Measurements from ENCODE around the gene HELT.
"Not testable (repeated sequence)": the region's sequence is repeated elsewhere in the genome, so short reads cannot be mapped to it uniquely, and the experiment has no call there.

HELT gene

DNA sequence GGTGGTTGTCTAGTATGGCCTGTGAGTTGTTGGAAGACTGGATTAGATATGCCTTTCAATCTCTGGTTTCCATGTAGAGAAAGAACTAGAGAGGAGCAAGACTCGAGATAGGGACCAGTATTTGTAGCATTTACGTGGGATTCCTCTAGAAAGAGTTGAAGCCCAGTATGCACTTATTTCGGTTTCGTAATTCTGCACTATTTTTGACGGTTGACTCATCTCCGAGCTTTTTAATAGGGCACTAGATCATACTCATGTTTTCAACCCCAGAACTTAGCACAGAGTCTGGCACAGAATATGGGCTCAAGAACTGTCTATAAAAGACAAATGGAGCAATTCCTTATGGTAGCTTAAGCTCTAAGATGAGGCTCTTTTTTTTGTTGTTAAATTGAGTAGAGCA is 15.7 kb downstream of the HELT start:
- Histone ChIP-seq H3K9me3 (ENCODE audit: control insufficient read depth in 5 of 5, low read length in 5 of 5) (no peaks in the 10 kb centered on the region), H3K9ac (ENCODE audit: low read length in 5 of 5) (no peak overlapping the region), H3K27ac (ENCODE audit: low read depth, low read length) (no peak overlapping the region), H3K4me3 (ENCODE audit: low read depth in 1 of 5, low read length in 5 of 5) (no peak overlapping the region), H3K27me3 (ENCODE audit: control insufficient read depth in 5 of 5, insufficient read depth in 4 of 5, low read length in 5 of 5) (peaks cover 0 to 4% (median 0%) of the 10 kb centered on the region in 5 donors), H3K4me1 (ENCODE audit: control insufficient read depth in 5 of 5, insufficient read depth in 5 of 5, low read length in 5 of 5) (peaks cover 0 to 5% (median 0%) of the 10 kb centered on the region in 5 donors), H3K36me3 (ENCODE audit: control insufficient read depth in 5 of 5, insufficient read depth in 5 of 5, low read length in 5 of 5) (no peaks in the 10 kb centered on the region)

DNA sequence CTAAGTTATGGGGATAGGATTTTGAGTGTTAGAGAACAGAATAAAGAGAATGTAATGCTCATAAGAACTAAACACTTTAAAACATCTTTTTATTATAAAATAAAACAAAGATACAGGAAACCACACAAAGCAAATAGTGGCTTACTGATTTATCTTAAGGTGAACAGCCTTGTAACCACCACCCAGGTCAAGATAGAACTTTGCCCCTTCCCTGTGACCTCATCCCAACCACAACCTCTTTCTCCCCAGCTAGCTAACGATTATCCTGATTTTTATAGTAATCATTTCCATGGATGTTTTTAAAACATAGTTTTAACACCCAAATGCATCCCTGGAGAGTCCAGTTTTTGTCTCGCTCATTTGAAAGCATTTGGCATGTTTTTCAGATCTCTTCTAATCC is 17.0 kb downstream of the HELT start:
- Histone ChIP-seq H3K27ac (ENCODE audit: low read depth, low read length) (no peak overlapping the region), H3K27me3 (ENCODE audit: control insufficient read depth in 5 of 5, insufficient read depth in 4 of 5, low read length in 5 of 5) (peaks cover 0 to 4% (median 0%) of the 10 kb centered on the region in 5 donors), H3K36me3 (ENCODE audit: control insufficient read depth in 5 of 5, insufficient read depth in 5 of 5, low read length in 5 of 5) (no peaks in the 10 kb centered on the region), H3K9me3 (ENCODE audit: control insufficient read depth in 5 of 5, low read length in 5 of 5) (no peaks in the 10 kb centered on the region), H3K4me3 (ENCODE audit: low read depth in 1 of 5, low read length in 5 of 5) (no peak overlapping the region), H3K4me1 (ENCODE audit: control insufficient read depth in 5 of 5, insufficient read depth in 5 of 5, low read length in 5 of 5) (peaks cover 0 to 7% (median 4%) of the 10 kb centered on the region in 5 donors), H3K9ac (ENCODE audit: low read length in 5 of 5) (no peak overlapping the region)

DNA sequence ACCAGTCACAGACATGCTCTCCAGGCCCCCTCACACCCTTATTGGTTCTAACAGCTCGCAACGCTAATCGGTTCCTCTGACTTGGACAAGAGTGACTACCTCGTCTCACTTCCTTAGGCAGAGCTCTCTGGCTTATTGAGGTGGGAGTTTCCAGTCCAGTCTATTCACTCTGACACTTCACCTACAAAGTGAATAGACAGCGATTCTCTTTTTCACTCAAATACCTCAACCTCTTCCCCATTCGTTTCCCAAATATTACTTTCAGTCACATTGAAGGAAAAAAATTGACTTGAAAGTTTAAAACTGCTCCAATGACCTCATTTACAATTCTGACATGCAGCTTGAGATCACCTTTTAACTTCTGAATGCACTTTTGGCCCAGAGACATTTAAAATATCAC is 17.7 kb downstream of the HELT start:
- Histone ChIP-seq H3K27me3 (ENCODE audit: control insufficient read depth in 5 of 5, insufficient read depth in 4 of 5, low read length in 5 of 5) (peaks cover 0 to 4% (median 0%) of the 10 kb centered on the region in 5 donors), H3K27ac (ENCODE audit: low read depth, low read length) (no peak overlapping the region), H3K36me3 (ENCODE audit: control insufficient read depth in 5 of 5, insufficient read depth in 5 of 5, low read length in 5 of 5) (no peaks in the 10 kb centered on the region), H3K9ac (ENCODE audit: low read length in 5 of 5) (no peak overlapping the region), H3K4me3 (ENCODE audit: low read depth in 1 of 5, low read length in 5 of 5) (no peak overlapping the region), H3K4me1 (ENCODE audit: control insufficient read depth in 5 of 5, insufficient read depth in 5 of 5, low read length in 5 of 5) (peaks cover 0 to 7% (median 4%) of the 10 kb centered on the region in 5 donors), H3K9me3 (ENCODE audit: control insufficient read depth in 5 of 5, low read length in 5 of 5) (no peaks in the 10 kb centered on the region)

DNA sequence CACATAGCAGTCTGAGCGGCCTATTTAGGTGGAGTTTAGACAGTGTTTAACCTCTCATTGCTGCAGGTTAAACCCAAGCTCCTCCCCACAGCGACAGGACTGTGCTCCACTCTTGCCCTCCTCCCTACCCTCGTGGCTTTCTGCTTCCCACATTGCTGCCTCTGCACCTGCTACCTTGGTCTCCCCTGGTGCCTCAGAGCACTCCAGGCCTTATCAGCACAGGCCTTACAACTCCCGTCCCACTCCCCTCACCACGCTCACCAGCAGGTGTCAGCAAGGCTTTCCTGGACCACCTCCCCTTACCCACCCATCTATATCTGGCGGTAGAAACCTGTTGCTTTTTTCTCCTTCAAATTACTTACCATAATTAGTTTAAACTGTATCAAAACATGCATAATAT is 18.6 kb downstream of the HELT start:
- no peaks in the 10 kb centered on the region for H3K36me3 ChIP-seq (ENCODE audit: control insufficient read depth in 5 of 5, insufficient read depth in 5 of 5, low read length in 5 of 5)

DNA sequence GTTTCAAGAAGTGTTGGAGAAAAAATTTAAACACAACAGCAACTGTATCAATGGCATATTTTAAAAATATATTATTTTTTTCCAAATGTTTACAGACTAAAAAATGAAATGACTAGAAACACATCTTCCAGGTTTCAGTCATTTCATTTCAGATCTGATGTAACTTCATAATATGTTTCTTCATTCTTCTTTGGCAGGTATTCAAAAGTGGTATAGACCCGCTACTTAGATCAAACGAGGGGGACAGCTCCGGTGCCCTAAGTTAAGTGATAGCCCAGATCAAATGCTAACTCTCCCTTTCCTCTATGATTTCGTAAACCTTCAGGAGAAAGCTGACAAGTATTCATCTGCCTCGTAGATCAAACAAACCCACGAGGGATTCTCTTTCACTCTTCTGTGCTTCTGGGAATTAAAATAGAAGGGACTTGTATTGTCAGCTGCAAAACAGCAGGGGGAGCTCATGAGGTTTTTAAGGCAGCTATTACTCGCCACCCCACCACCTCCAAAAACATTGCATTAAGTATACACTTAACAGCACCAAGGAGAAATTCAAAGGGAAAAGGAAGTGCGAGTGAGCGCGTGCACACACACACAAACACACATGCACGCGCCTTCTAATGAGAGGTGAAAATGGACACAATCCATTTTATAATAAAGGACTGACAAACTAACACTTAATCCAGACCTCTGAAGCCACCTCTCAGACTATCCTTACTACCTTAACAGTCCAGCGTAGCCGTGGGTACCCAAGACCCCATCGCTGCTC is 21.4 kb downstream of the HELT start:
- no peaks in the 10 kb centered on the region for H3K36me3 ChIP-seq (ENCODE audit: control insufficient read depth in 5 of 5, insufficient read depth in 5 of 5, low read length in 5 of 5)
- H3K9ac ChIP-seq (ENCODE audit: low read length in 5 of 5) = peak overlapping the region in 1 of 5 donors; percentile 25
- no peaks in the 10 kb centered on the region for H3K27me3 ChIP-seq (ENCODE audit: control insufficient read depth in 5 of 5, insufficient read depth in 4 of 5, low read length in 5 of 5)
- H3K4me1 ChIP-seq (ENCODE audit: control insufficient read depth in 5 of 5, insufficient read depth in 5 of 5, low read length in 5 of 5) = peaks cover 0 to 7% (median 4%) of the 10 kb centered on the region in 5 donors
- H3K9me3 ChIP-seq (ENCODE audit: control insufficient read depth in 5 of 5, low read length in 5 of 5) = no peaks in the 10 kb centered on the region
- H3K27ac ChIP-seq (ENCODE audit: low read depth, low read length) = no peak overlapping the region
- peak overlapping the region in 3 of 5 donors; percentile 33 to 55 (median 42) for H3K4me3 ChIP-seq (ENCODE audit: low read depth in 1 of 5, low read length in 5 of 5)

More for the DNA sequence above, 18.6 kb downstream of the HELT start:
- Histone ChIP-seq H3K9ac (ENCODE audit: low read length in 5 of 5) (no peak overlapping the region), H3K9me3 (ENCODE audit: control insufficient read depth in 5 of 5, low read length in 5 of 5) (no peaks in the 10 kb centered on the region), H3K4me3 (ENCODE audit: low read depth in 1 of 5, low read length in 5 of 5) (no peak overlapping the region), H3K27me3 (ENCODE audit: control insufficient read depth in 5 of 5, insufficient read depth in 4 of 5, low read length in 5 of 5) (peaks cover 0 to 4% (median 0%) of the 10 kb centered on the region in 5 donors), H3K4me1 (ENCODE audit: control insufficient read depth in 5 of 5, insufficient read depth in 5 of 5, low read length in 5 of 5) (peaks cover 0 to 7% (median 4%) of the 10 kb centered on the region in 5 donors), H3K27ac (ENCODE audit: low read depth, low read length) (no peak overlapping the region)

DNA sequence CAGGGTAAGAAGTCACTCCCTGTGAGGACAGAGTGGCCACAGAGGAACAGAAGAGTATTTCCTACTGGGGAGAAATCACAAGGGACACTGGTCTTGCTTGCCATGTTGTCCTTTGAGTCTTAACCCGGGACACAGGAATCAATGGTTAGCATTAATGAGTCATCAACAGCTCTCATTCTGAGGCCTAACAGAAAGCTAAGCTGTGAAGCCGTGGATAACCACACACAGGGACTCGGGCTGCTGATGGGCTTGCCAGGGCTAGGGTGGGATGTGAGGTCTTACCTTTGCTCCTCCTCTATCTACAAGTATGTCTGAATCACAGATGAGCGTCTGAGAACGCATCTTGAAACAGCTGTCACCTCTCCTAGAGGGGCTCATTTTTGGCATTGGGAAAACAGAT is 22.2 kb downstream of the HELT start:
- Histone ChIP-seq H3K4me1 (ENCODE audit: control insufficient read depth in 5 of 5, insufficient read depth in 5 of 5, low read length in 5 of 5) (peaks cover 0 to 7% (median 4%) of the 10 kb centered on the region in 5 donors), H3K9me3 (ENCODE audit: control insufficient read depth in 5 of 5, low read length in 5 of 5) (no peaks in the 10 kb centered on the region), H3K9ac (ENCODE audit: low read length in 5 of 5) (no peak overlapping the region), H3K27ac (ENCODE audit: low read depth, low read length) (no peak overlapping the region), H3K36me3 (ENCODE audit: control insufficient read depth in 5 of 5, insufficient read depth in 5 of 5, low read length in 5 of 5) (no peaks in the 10 kb centered on the region), H3K4me3 (ENCODE audit: low read depth in 1 of 5, low read length in 5 of 5) (no peak overlapping the region), H3K27me3 (ENCODE audit: control insufficient read depth in 5 of 5, insufficient read depth in 4 of 5, low read length in 5 of 5) (no peaks in the 10 kb centered on the region)

DNA sequence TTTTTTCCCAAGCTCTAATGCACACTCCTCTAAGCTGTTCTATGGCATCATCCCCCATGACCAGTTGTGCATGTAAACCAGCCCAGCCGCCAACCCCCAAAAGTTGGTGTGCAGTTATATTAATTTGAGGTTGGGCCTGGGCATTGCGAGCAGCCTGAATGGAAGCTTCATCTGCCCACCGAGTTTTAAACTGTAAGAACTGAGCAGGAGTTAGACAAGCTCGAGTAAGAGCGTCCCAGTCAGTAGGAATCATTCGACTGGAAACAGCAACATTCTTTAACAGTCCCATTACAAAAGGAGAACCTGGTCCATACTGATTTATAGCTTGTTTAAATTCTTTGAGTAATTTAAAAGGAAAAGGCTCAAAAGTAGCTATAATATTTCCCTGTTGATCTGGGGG is 32.0 kb downstream of the HELT start:
- H3K4me3 ChIP-seq (ENCODE audit: low read depth in 1 of 5, low read length in 5 of 5); H3K9me3 ChIP-seq (ENCODE audit: control insufficient read depth in 5 of 5, low read length in 5 of 5); H3K36me3 ChIP-seq (ENCODE audit: control insufficient read depth in 5 of 5, insufficient read depth in 5 of 5, low read length in 5 of 5); H3K9ac ChIP-seq (ENCODE audit: low read length in 5 of 5); H3K27ac ChIP-seq (ENCODE audit: low read depth, low read length); H3K27me3 ChIP-seq (ENCODE audit: control insufficient read depth in 5 of 5, insufficient read depth in 4 of 5, low read length in 5 of 5); H3K4me1 ChIP-seq (ENCODE audit: control insufficient read depth in 5 of 5, insufficient read depth in 5 of 5, low read length in 5 of 5): not testable (repeated sequence)

DNA sequence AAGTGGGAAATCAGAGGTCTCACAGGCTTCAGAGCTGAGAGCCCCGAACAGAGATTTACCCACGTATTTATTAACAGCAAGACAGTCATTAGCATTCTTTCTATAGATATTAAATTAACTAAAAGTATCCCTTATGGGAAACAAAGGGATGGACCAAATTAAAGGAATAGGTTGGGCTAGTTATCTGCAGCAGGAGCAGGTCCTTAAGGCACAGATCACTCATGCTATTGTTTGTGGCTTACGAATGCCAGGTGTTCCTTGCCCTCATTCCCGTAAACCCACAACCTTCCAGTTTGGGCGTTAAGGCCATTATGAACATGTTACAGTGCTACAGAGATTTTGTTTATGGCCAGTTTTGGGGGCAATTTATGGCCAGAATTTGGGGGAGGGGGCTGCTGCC is 33.0 kb downstream of the HELT start:
- not testable (repeated sequence) for H3K4me3 ChIP-seq (ENCODE audit: low read depth in 1 of 5, low read length in 5 of 5); H3K36me3 ChIP-seq (ENCODE audit: control insufficient read depth in 5 of 5, insufficient read depth in 5 of 5, low read length in 5 of 5); H3K9ac ChIP-seq (ENCODE audit: low read length in 5 of 5); H3K27me3 ChIP-seq (ENCODE audit: control insufficient read depth in 5 of 5, insufficient read depth in 4 of 5, low read length in 5 of 5); H3K9me3 ChIP-seq (ENCODE audit: control insufficient read depth in 5 of 5, low read length in 5 of 5); H3K27ac ChIP-seq (ENCODE audit: low read depth, low read length); H3K4me1 ChIP-seq (ENCODE audit: control insufficient read depth in 5 of 5, insufficient read depth in 5 of 5, low read length in 5 of 5)

DNA sequence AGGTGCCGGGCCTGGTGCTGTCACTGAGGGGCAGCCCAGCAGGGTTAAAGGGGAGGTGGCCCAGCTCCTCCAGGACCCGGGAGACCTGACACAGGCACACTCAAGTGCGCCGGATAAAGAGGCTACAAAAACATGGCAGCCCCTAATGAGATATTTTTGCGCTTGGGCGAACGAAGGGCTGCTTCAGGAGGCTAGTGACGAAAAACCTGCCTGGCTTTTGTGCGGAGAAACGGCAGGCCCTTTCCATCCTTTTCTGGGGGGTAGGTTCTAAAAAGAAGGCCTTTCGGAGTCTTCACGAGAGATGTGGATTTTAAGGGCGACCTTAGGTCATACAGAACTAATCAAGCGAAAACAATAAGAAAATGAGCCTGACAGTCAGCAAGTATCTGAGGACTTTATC is 35.5 kb downstream of the HELT start:
- H3K27me3 ChIP-seq (ENCODE audit: control insufficient read depth in 5 of 5, insufficient read depth in 4 of 5, low read length in 5 of 5) = peaks cover 0 to 5% (median 0%) of the 10 kb centered on the region in 5 donors
- H3K9ac ChIP-seq (ENCODE audit: low read length in 5 of 5) = no peak overlapping the region
- no peak overlapping the region for H3K4me3 ChIP-seq (ENCODE audit: low read depth in 1 of 5, low read length in 5 of 5)
- H3K36me3 ChIP-seq (ENCODE audit: control insufficient read depth in 5 of 5, insufficient read depth in 5 of 5, low read length in 5 of 5) = no peaks in the 10 kb centered on the region
- no peak overlapping the region for H3K27ac ChIP-seq (ENCODE audit: low read depth, low read length)
- H3K9me3 ChIP-seq (ENCODE audit: control insufficient read depth in 5 of 5, low read length in 5 of 5) = no peaks in the 10 kb centered on the region
- H3K4me1 ChIP-seq (ENCODE audit: control insufficient read depth in 5 of 5, insufficient read depth in 5 of 5, low read length in 5 of 5) = no peaks in the 10 kb centered on the region

DNA sequence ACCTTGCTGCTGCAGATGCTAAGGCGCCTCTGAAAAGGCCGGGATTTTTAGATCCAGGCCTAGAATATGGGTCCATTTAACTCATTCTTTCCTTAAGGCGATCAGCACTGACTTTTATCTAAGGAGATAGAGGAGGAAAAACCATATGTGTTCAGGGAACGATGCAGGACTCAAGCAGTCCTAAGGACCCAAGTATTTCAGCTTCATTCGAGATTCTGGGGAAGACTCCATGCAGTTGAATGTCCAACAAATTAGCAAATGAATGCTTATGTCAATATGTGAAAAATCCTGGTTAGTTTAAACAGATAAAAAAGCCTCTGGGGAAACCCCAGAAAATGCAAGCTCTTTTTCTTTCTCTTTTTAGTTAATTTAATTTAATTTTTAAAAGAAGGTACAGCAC is 36.0 kb downstream of the HELT start:
- Histone ChIP-seq H3K9ac (ENCODE audit: low read length in 5 of 5) (no peak overlapping the region), H3K9me3 (ENCODE audit: control insufficient read depth in 5 of 5, low read length in 5 of 5) (no peaks in the 10 kb centered on the region), H3K27ac (ENCODE audit: low read depth, low read length) (no peak overlapping the region), H3K4me1 (ENCODE audit: control insufficient read depth in 5 of 5, insufficient read depth in 5 of 5, low read length in 5 of 5) (no peaks in the 10 kb centered on the region), H3K36me3 (ENCODE audit: control insufficient read depth in 5 of 5, insufficient read depth in 5 of 5, low read length in 5 of 5) (no peaks in the 10 kb centered on the region), H3K27me3 (ENCODE audit: control insufficient read depth in 5 of 5, insufficient read depth in 4 of 5, low read length in 5 of 5) (peaks cover 0 to 5% (median 0%) of the 10 kb centered on the region in 5 donors), H3K4me3 (ENCODE audit: low read depth in 1 of 5, low read length in 5 of 5) (no peak overlapping the region)

All from subcutaneous abdominal adipose tissue (tissue), 5 donors.